HTR-8/SVneo (cell line): ENCODE measurements around the gene SPATA17.
"Not testable (repeated sequence)": the region's sequence is repeated elsewhere in the genome, so short reads cannot be mapped to it uniquely, and the experiment has no call there.

ENCODE experiments used
- DNase-seq: peaks from one replicate; pipeline ENCODE4 v3.0.0; 2011; ENCODE audit warnings: low spot score, mixed read lengths; ENCODE audit not compliant: insufficient read length
- FAIRE-seq: peaks from 2 replicates; lab custom pipeline; 2011; peaks lifted over from hg19 to GRCh38; lab: Jason Lieb, UNC

SPATA17 gene, protein sequence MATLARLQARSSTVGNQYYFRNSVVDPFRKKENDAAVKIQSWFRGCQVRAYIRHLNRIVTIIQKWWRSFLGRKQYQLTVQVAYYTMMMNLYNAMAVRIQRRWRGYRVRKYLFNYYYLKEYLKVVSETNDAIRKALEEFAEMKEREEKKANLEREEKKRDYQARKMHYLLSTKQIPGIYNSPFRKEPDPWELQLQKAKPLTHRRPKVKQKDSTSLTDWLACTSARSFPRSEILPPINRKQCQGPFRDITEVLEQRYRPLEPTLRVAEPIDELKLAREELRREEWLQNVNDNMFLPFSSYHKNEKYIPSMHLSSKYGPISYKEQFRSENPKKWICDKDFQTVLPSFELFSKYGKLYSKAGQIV

DNA sequence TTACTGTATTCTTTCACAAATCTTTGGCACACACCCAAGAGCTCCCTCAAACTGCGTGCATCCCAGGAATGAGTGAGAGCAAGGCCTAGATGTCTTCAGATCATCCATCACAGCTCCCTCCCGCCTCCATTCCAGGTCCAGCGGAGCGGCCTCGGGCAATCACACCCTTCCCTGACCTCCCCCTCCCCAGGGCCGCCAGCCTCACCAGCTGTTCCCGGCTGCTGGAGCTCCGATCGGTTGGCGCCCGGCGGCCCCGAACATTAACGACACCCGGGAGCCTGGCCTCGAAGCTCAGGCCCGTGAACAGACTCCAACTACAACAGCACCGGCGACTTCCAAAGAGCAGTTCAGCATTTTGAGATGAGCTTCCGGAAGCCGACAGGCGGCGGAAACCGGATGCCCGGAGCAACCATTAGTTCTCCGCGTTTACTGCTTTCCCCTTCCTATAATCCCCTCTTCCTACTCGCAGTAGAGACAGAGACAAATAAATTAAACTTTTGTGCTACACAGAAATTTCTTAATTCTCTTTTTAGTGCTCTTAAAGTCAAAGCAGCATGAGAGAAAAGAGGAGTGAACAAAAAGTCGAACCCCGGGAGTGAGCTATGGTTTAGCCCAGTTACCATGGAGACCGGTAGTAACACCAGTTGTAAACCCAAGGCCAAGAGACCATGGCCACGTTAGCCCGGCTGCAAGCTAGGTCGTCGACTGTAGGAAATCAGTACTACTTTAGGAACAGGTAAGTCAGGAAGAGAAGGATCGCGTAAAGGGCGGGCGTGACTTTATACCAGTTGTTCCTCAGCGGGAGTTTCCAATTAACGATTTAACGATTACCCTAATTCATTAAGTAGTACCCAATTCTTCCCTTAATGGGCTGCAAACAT is at the start of gene SPATA17, which contains the start of gene GPATCH2:
Gene SPATA17 (plus strand): TSS at position 634 of the 881 bp plus-strand sequence. CDS start 35 bp downstream, at position 669.
Gene GPATCH2 (minus strand): TSS at position 380 of the 881 bp plus-strand sequence. CDS start 119 bp downstream, at position 261.
- peak; percentile 48 for FAIRE-seq
- peak; percentile 85 for DNase-seq

DNA sequence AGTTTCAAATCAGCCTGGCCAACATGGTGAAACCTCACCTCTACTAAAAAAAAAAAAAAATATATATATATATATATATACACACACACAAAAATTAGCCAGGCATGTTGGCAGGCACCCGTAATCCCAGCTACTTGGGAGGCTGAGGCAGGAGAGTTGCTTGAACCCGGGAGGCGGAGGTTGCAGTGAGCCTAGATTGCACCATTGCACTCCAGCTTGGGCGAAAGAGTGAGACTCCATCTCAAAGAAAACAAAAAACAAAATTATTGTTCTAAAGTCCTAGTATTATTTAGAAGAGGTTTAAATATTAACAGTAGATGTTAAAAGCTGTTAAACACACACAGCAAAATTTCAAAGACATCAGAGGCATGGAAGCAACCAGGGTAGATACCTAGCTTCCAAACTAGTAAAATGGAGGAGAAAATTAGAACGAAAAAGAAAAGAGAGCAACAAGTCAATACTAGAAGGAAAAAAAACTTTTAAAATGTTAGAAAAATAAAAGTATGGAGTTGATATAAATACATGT is 46.8 kb upstream of the SPATA17 start:
- not testable (repeated sequence) for FAIRE-seq

DNA sequence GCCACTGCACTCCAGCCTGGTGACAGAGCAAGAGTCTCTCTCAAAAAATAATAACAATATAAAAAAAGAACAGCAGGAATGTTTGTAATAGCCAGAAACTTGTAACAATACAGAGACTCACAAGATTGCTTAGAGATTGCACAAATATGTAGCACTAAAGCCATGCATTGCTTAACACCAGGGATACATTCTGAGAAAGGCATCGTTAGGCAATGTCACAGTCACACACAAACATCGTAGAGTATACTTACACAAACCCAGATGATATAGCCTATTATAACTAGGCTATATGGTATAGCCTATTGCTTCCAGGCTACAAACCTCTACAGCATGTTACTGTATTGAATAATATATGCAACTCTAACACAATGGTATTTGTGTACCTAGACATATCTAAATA is 45.6 kb upstream of the SPATA17 start:
- DNase-seq = no peak
- no peak for FAIRE-seq

More for the DNA sequence above, 46.8 kb upstream of the SPATA17 start:
- DNase-seq = not testable (repeated sequence)

DNA sequence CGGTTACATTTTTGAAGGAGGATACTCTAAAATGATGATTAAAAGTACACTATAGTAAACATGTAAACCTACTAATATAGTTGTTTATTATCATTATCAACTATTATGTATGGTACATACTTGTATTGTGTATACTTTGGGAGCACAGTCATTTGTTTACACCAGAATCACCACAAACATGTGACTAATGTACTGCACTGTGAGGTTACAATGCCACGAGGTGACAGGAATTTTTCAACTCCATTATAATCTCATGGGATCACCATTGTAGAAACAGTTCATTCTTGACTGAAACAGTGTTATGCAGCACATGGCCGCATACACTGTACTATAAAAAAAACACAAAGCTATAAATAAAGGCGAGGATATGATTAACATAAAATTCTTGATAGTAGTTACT is 44.6 kb upstream of the SPATA17 start:
- no peak for FAIRE-seq
- no peak for DNase-seq

DNA sequence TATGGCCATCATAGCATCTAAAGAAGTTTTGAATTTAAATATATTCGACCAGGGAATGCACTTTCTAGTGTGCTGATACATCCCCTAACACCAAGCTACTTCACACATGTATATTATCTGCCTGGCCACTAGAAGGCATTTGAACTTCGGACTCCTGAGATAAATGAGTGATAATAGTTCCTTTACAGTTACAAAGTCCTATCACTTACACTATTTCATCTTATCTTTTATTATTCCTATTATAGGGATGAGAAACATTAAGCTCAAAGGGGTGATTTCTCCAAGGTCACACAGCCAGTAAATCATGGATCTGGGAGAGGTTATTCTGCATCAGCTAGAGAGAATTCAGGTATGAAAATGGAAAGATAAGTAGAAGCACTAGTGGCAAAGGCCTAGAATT is 40.5 kb upstream of the SPATA17 start:
- DNase-seq (no peak), FAIRE-seq (no peak)

DNA sequence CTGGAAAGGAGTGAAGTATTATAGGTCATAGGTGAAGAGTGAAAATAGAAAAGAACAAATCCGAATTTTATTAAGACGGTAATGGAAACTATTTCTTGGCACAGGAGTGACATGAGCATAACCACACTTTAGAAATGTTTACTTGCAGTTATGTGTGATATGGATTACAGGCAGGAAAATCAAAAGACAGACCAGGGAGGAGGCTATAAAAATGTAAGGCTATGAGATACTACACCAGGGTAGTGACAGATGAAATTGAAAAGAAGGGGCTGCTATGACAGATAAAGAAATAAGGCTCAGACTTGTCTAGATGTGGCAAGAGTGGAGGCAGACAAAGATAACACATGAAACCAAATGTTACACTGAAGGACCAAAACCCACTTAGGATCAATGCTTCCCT is 32.0 kb upstream of the SPATA17 start:
- FAIRE-seq = no peak
- no peak for DNase-seq

DNA sequence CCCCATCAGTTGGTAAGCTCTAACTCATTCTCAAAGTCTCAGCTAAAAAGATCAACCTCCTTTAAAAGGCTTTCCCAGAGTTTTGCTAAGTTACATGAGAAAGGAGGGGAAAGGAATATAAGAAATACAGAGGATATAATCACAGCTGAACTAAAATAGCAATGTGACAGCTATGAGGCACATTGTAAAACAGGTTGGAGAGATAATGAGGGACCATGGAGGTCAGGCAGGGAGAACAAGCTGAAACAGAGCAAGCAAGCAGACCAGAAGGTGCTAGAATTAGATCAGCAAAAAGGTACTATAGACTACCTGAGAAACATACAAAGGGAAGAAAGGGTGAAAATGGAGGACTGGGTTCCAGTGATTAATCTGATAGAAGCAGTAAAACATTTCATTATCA is 28.8 kb upstream of the SPATA17 start:
- FAIRE-seq = no peak
- no peak for DNase-seq

DNA sequence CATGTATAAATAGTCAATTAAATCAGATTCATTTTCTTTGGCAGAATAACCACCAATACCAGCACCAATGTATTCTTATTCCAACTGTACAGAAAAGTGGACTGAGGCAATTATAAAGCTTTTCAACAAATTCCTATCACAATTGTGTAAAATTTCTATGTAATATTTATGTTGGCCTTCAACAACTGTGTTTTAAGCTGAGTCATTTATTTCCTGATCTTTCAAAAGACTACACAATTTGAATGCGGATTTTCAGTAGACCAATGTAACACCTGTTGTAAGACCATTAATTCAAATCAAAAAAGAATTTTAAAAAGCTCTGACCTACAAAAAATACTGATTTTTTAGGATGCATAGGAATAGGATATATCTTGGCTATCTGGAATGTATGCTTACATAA is 25.8 kb upstream of the SPATA17 start:
- no peak for FAIRE-seq

DNA sequence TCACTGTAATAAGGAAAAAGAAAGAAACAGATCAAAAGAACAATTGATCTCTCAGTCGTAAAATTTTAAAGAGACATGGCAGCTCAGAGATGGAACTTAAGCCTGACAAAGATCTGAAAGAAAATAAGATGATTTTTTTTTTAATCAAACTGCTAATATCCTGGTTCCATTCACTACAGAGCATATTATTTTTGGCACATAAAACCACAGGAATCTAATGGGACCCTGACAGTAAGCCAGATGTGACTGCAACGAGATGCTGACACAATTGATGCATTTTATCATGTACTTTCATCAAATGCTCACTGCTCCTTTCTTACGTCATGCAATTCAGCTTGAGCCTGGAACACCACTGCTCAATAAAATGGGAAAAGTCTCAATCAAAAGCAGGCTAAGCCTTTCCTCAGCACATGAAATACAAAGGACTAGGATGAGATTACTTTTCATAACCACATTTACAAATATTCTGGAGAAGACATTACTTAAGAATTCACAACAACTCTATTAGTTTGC is 16.9 kb upstream of the SPATA17 start:
- FAIRE-seq = no peak
- no peak for DNase-seq

More for the DNA sequence above, 25.8 kb upstream of the SPATA17 start:
- no peak for DNase-seq

DNA sequence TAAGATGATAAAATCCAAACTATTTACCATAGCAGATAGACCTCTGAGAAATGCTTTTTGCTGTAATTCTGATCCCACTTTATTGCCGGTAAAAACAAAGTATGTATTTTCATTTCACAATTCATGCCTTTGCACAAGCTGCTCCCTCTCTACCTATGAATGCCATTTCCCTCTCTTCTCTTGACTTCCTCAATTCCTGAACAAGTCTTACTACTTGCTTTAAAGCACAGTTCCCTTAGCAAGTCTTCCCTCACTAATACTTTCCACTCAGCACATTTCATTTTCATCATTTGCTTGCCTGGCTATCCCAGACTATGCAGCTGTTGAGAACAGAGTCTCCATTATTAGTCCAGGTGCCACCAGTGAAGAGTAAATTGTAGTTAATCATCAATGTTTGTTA is 14.0 kb upstream of the SPATA17 start:
- no peak for FAIRE-seq
- no peak for DNase-seq

DNA sequence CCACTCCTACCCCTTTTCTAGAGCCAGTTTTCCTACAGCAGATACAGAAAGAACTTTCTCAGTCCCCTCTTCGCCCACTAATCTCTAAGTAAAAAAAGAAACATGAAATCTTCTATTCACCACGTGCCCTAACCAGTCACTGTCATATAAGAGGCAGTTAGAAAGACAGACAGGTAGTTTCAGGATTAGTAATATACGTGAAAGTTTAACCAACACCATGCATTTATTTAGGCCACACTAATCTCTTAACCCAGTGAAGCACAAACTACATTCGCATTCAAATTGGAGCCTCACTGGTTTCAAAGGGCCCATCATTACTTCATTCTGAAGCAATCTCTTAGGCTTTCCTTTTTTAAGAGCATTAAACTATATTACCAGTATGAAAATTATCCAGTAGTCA is 10.3 kb upstream of the SPATA17 start:
- DNase-seq (no peak), FAIRE-seq (no peak)

DNA sequence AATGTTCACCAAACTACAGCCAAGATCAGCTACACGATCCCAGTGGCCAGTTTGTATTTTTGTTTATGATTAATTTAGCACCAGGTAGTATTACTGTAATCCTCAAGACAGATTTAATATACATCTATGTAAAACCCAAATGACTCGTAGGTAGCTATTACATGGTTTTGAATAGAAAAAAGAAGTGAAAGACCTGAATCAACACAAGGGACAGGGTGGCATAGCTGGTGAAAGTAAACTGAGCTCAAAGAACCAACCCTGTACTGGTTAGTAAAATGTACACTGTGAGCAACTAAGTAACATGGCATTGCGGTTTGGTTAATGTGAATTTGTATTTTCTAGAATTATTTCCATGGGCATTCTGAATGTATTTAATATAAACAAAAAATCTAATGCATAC is 9.1 kb upstream of the SPATA17 start:
- no peak for FAIRE-seq
- DNase-seq = no peak

DNA sequence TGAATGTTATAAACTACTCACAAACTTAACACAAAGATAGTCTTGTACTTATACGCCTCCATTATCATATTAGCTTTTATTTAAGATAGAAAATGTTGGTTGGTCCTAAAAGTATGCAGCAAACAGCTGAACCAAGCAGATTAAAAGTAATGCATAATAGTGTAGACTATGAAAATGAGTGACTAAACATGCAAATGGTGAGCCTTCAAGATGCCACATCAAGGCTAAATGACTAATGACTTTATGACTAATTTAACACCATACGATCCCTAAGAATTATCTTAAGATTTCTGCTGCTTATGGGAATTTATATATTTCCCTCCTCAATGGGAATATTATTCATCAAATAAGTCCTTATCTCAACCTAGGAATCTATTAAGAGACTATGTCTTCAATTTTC is 4.8 kb upstream of the SPATA17 start:
- DNase-seq (no peak), FAIRE-seq (no peak)

DNA sequence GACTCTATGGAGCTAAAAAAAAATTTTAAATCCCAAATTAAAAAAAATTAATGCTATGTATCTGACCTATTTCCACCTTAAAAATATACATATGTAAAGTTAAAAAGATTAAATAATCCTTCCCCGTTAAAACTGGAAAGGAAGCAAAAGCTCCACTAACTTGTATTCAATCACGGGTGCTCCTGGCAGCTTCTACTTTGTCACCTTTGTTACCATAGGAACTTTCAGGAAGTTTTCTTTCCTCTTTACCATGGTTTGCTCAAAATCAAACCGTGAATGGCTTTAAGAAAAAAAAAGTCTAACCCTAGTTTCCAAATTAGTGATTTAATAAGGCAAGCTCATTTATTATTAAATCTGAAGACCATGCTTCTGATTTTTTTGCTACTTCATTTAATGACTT is 3.7 kb upstream of the SPATA17 start:
- FAIRE-seq (no peak), DNase-seq (no peak)

DNA sequence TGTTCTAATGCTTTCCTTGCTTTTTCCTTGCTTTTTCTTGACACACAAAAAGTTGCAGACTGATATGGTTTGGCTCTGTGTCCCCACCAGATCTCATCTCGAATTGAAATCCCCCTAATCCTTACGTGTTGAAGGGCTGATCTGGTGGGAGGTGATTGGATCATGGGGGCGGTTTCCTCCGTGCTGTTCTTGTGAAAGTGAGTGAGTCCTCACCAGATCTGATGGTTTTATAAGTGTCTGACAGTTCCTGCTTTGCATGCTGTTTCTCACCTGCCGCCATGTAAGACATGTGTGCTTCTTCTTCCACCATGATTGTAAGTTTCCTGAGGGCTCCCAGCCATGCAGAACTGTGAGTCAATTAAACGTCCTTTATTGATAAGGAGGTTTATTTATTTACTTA is 11.3 kb downstream of the SPATA17 start:
- DNase-seq = no peak
- peak; percentile 59 for FAIRE-seq

DNA sequence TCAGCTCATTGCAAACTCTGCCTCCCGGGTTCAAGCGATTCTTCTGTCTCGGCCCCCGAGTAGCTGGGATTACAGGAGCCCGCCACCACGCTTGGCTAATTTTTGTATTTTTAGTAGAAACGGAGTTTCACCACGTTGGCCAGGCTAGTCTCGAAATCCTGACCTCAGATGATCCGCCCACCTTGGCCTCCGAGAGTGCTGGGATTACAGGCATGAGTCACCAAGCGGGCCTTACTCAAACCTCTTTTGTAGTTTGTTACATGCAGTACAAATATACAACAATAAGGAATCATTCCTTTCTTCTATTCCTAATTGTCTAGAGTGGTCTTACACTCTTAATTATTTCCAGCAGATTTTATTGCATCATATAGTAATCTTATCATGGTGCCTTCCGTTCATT is 16.6 kb downstream of the SPATA17 start:
- DNase-seq (no peak), FAIRE-seq (no peak)

DNA sequence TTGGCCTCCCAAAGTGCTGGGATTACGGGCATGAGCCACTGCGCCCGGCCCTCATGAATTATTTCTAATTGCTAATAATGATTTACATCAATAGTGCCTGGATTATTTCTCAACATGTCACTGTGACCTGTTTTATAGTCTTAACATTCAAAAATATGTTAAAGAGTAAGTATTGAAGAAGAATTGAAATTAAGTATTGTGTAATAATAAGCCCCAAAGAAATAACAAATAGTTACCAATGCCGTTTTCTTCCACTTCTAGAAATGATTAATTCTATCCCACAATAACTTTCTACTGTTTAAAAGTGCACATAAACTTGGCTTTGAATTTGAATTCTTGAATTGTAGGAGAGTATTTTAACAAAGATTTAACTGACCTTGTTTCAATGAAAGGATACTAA is 19.5 kb downstream of the SPATA17 start:
- DNase-seq = no peak
- FAIRE-seq = no peak

DNA sequence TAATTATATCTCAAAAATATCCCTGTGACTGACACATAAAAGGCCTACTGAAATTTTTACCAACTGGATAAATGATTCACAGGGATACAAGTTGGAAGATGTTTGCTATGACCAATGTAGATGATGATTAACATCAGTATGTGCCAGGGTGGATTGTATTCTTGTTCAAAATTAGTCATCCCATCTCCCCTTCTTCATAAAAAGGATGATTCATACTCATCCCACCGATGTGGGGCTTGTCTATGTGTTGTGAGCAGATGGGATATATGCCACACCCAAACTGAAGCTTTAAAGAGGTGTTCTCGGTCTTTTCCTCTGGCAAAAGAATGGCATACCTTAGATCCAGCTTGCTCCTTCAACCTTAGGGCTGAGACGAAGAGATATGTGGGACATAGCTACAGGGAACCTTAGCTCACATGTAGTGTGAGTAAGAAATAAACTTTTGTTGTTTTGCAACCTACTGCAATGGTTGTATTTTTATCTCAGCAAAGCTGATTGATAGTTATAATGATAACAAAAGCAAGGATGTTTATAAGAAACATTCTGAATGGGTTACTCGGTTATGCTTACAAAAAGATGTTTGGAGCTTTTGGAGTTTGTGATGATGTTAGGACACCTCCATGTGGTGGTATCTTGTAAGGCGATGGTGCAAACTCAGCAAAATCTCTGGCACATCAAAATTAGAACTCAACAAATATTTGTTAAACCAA is 29.4 kb downstream of the SPATA17 start:
- DNase-seq (peak; percentile 30), FAIRE-seq (no peak)

DNA sequence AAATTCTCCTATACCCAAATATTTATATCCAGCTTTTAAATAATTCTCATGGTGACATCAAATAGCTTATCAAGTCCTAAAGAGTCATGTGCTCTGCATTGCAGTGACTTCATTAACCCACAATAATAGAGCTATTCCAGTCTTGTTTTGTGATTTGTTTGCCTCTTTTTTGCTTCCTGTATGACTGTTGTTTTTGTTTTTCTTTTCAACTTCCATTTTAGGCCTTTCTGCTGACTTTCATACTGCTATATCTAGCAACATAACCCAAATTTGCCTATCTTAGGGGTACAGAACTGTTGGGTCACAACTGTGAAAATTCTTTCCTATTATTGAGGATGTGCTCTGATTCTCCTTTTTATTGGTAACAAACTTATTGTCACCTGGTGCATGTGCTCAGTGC is 30.3 kb downstream of the SPATA17 start:
- no peak for FAIRE-seq
- no peak for DNase-seq

DNA sequence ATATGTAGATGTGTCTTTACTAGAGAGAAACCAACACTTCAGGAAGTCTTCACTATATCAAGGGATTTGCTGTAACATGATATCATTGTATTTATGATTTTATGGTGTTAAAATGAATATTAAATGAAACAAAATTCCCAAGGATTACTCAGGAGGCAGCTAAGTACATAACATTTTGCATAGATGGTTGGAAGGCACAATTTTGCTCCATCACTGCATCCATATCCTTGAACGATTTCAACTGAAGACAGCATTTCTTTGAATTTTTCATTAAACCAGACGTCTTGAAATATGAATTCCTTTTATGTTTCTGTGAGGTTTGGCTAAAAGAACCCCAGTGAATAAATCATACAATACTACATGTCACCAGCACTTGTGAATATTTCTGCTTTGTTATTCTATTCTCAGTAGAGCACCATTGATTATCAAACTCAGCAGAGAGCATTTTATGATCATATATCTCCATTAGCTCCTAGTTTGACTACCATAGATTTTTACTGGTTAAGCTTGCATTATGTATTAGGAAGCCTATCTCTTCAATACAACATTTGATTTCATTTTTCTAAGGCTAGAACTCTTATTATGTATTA is 37.3 kb downstream of the SPATA17 start:
- DNase-seq (no peak), FAIRE-seq (no peak)
